ENCODE results near the gene SUSD2.

Gene SUSD2

GRCh38 chr22:24186352-24186740 is 5.1 kb downstream of the SUSD2 start:
- TF ChIP-seq CTCF (IDR thresholded peaks at IDR 0.05; ENCODE audit: low read depth, low read length, poor library complexity, severe bottlenecking) (no peak), EZH2phosphoT487 (IDR thresholded peaks at IDR 0.05; ENCODE audit: borderline replicate concordance, low read length) (no peak)
- Histone ChIP-seq H3F3A (ENCODE audit: control insufficient read depth, insufficient read depth) (no peaks in the 10 kb centered on the region), H3K4me2 (ENCODE audit: low read length) (no peak overlapping the region), H3K4me1 (ENCODE audit: control insufficient read depth, low read length) (no peaks in the 10 kb centered on the region), H3K27ac (ENCODE audit: low read depth, low read length) (no peak overlapping the region), H3K79me2 (ENCODE audit: control insufficient read depth, low read length) (no peaks in the 10 kb centered on the region), H3K9me2 (replicated peaks; ENCODE audit: control insufficient read depth, low read length) (no peaks in the 10 kb centered on the region), H3K36me3 (ENCODE audit: control insufficient read depth, low read length) (no peaks in the 10 kb centered on the region), H3K9me3 (ENCODE audit: control insufficient read depth, insufficient read depth, low read length) (no peaks in the 10 kb centered on the region), H3K4me3 (ENCODE audit: low read length) (no peak overlapping the region), H3K27me3 (ENCODE audit: control insufficient read depth, low read length) (no peaks in the 10 kb centered on the region), H4K20me1 (ENCODE audit: control insufficient read depth, insufficient read depth, low read depth, low read length) (no peaks in the 10 kb centered on the region; the same call in 1 of the 2 replicates)

DNA sequence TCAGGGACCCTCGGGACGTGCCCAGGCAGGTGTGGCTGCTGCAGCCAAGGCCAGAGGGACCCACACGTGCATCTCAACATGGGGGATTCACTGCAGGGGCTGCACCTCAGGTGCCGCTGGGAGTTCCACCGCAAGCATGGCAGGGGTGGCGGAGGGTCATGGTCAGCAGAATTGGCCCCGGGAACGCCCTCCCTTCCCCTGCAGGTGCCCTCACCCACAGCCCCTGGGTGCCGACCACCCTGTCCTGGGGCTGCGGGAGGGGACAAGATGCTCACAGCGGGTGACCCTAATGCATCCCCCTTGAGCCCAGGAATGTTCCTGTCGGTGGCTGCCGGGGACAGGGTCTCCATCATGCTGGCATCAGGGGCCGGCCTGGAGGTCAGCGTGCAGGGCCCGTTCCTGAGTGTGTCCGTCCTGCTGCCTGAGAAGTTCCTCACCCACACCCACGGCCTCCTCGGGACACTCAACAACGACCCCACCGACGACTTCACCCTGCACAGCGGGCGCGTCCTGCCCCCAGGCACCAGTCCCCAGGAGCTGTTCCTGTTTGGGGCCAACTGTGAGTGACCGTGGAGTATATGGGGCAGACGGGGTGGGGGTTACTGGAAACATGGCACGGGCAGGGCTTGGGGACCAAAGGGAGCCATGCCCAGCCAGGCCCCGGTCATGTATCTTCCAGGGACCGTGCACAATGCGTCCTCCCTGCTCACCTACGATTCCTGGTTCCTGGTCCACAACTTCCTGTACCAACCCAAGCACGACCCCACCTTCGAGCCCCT is 5.8 kb downstream of the SUSD2 start:
- Histone ChIP-seq H4K20me1 (ENCODE audit: control insufficient read depth, insufficient read depth, low read depth, low read length) (no peaks in the 10 kb centered on the region), H3K36me3 (ENCODE audit: control insufficient read depth, low read length) (no peaks in the 10 kb centered on the region), H3K9me2 (replicated peaks; ENCODE audit: control insufficient read depth, low read length) (no peaks in the 10 kb centered on the region), H3K27ac (ENCODE audit: low read depth, low read length) (no peak overlapping the region), H3F3A (ENCODE audit: control insufficient read depth, insufficient read depth) (no peaks in the 10 kb centered on the region), H3K79me2 (ENCODE audit: control insufficient read depth, low read length) (no peaks in the 10 kb centered on the region), H3K4me3 (ENCODE audit: low read length) (no peak overlapping the region), H3K9me3 (ENCODE audit: control insufficient read depth, insufficient read depth, low read length) (no peaks in the 10 kb centered on the region), H3K4me1 (ENCODE audit: control insufficient read depth, low read length) (no peaks in the 10 kb centered on the region), H3K4me2 (ENCODE audit: low read length) (no peak overlapping the region), H3K27me3 (ENCODE audit: control insufficient read depth, low read length) (no peaks in the 10 kb centered on the region)
- TF ChIP-seq CTCF (IDR thresholded peaks at IDR 0.05; ENCODE audit: low read depth, low read length, poor library complexity, severe bottlenecking) (no peak), EZH2phosphoT487 (IDR thresholded peaks at IDR 0.05; ENCODE audit: borderline replicate concordance, low read length) (no peak)

GRCh38 chr22:24187731-24188644 is 6.7 kb downstream of the SUSD2 start:
- H3K36me3 ChIP-seq (ENCODE audit: control insufficient read depth, low read length): no peaks in the 10 kb centered on the region
- no peaks in the 10 kb centered on the region for H3K9me2 ChIP-seq (replicated peaks; ENCODE audit: control insufficient read depth, low read length)
- H3K79me2 ChIP-seq (ENCODE audit: control insufficient read depth, low read length): no peaks in the 10 kb centered on the region
- H3K27ac ChIP-seq (ENCODE audit: low read depth, low read length): no peak overlapping the region
- H3K4me1 ChIP-seq (ENCODE audit: control insufficient read depth, low read length): no peaks in the 10 kb centered on the region
- no peaks in the 10 kb centered on the region for H3K27me3 ChIP-seq (ENCODE audit: control insufficient read depth, low read length)
- no peaks in the 10 kb centered on the region for H3F3A ChIP-seq (ENCODE audit: control insufficient read depth, insufficient read depth)
- no peaks in the 10 kb centered on the region for H3K9me3 ChIP-seq (ENCODE audit: control insufficient read depth, insufficient read depth, low read length)
- H3K4me2 ChIP-seq (ENCODE audit: low read length): no peak overlapping the region
- TF ChIP-seq EZH2phosphoT487 (IDR thresholded peaks at IDR 0.05; ENCODE audit: borderline replicate concordance, low read length): no peak
- TF ChIP-seq CTCF (IDR thresholded peaks at IDR 0.05; ENCODE audit: low read depth, low read length, poor library complexity, severe bottlenecking): no peak
- H4K20me1 ChIP-seq (ENCODE audit: control insufficient read depth, insufficient read depth, low read depth, low read length): no peaks in the 10 kb centered on the region
- no peak overlapping the region for H3K4me3 ChIP-seq (ENCODE audit: low read length)
